ENCODE results near the gene DNAJB5. TPM values are rescaled to one million over a fixed set of nuclear protein-coding genes. Genes with fewer than 3 reads are reported as not detected.
A peak's percentile ranks its signal among the peaks of the same experiment; 100 is the strongest.

The DNAJB5 gene
- total and polyA plus RNA-seq, 2 experiments from 2014 or later, result 20.3 to 37.4 TPM

- DNase-seq (ENCODE audit: low spot score), result peak; percentile 57
- H2AFZ ChIP-seq, result no peak overlapping the region
- H3K27ac ChIP-seq (ENCODE audit: low read depth), result peak overlapping the region; percentile 87
- ATAC-seq, result peak; percentile 0; the same call in 2 of the 3 replicates
- H3K9me2 ChIP-seq (ENCODE audit: insufficient read depth), result no peaks in the 10 kb centered on the region
- H3K79me2 ChIP-seq (replicated peaks; ENCODE audit: insufficient read depth), result peaks cover 5% of the 10 kb centered on the region; the same call in 1 of the 2 replicates
- Mint-ChIP-seq H3K36me3 (ENCODE audit: low read depth) (peaks cover 33% of the 10 kb centered on the region), H3K4me1 (peaks cover 65% of the 10 kb centered on the region), H3K4me3 (peak overlapping the region; percentile 88), H3K27me3 (ENCODE audit: insufficient read depth, low read depth, poor library complexity) (peaks cover 13% of the 10 kb centered on the region), H3K27ac (peak overlapping the region; percentile 97), H3K9me3 (no peaks in the 10 kb centered on the region; the same call in 1 of the 3 replicates)
- H3K4me1 ChIP-seq (ENCODE audit: insufficient read depth), result peaks cover 58% of the 10 kb centered on the region
- no peaks in the 10 kb centered on the region for H3K27me3 ChIP-seq (ENCODE audit: insufficient read depth)
- TF ChIP-seq JUNB (IDR thresholded peaks at IDR 0.05; ENCODE audit: unreplicated experiment), result no peak
- no peak for TF ChIP-seq NANOG (IDR thresholded peaks at IDR 0.05; ENCODE audit: borderline replicate concordance)
- no peak for TF ChIP-seq ZNF462 (CRISPR knock-in tag; IDR thresholded peaks at IDR 0.05)
- no peak for TF ChIP-seq CREB1 (CRISPR knock-in tag; IDR thresholded peaks at IDR 0.05; ENCODE audit: low read depth)
- TF ChIP-seq EZH2 (IDR thresholded peaks at IDR 0.05; ENCODE audit: low read depth, unreplicated experiment), result no peak
- no peak for TF ChIP-seq ZNF331 (CRISPR knock-in tag; IDR thresholded peaks at IDR 0.05; ENCODE audit: low read depth)
- no peak for TF ChIP-seq CTCF (conservative IDR thresholded peaks at IDR 0.05; ENCODE audit: low read depth in 2 of 2)
- TF ChIP-seq REST (IDR thresholded peaks at IDR 0.05; ENCODE audit: unreplicated experiment), result no peak
- TF ChIP-seq POLR2AphosphoS5 (IDR thresholded peaks at IDR 0.05; ENCODE audit: low read depth), result no peak; the same call in 1 of the 2 replicates
- TF ChIP-seq STAT1 (IDR thresholded peaks at IDR 0.05; ENCODE audit: unreplicated experiment), result no peak
- no peak for TF ChIP-seq ZNF114 (CRISPR knock-in tag; IDR thresholded peaks at IDR 0.05)
- TF ChIP-seq EZH2phosphoT487 (IDR thresholded peaks at IDR 0.05; ENCODE audit: unreplicated experiment), result no peak
- H3F3A ChIP-seq (replicated peaks; ENCODE audit: low read depth), result no peaks in the 10 kb centered on the region; the same call in none of the 2 replicates
- peak overlapping the region; percentile 85 for H3K4me3 ChIP-seq
- H4K20me1 ChIP-seq (replicated peaks; ENCODE audit: insufficient read depth), result no peaks in the 10 kb centered on the region
- peak overlapping the region; percentile 96 for H3K4me2 ChIP-seq
- peaks cover 8% of the 10 kb centered on the region for H3K36me3 ChIP-seq (ENCODE audit: insufficient read depth)
Observed at GRCh38 chr9:34990908-34991606, 1.5 kb downstream of the DNAJB5 start.
